ENCODE measurements around the gene SUPT16H.

DNA sequence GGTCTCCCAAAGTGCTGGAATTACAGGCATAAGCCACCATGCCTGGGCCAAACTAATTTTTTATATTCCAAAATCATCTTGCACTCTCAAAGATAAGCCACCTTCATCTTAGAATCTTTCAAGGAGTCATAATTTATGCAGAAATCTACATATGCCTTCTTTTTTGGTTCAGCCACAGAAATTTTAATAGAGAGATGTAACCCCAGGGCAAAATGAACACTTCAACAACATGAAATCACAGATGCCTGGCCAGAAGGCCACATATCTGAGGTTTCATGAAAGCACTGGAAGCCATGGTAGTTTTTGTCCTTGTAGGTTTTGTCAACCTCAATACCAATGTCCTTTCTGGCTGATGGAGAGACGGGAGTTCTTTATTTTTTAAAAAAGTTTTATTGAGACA lies 9.8 kb downstream of the SUPT16H start:
- no peak for TF ChIP-seq EZH2 (IDR thresholded peaks at IDR 0.05; ENCODE audit: borderline replicate concordance, control insufficient read depth, low read depth, low read length)
- TF ChIP-seq CHD4 (IDR thresholded peaks at IDR 0.05), result no peak
- no peak for TF ChIP-seq CTCF (IDR thresholded peaks at IDR 0.05 in 2 of 3, conservative IDR thresholded peaks at IDR 0.05 in 1 of 3; ENCODE audit: control insufficient read depth in 2 of 3, extremely low read depth in 1 of 3, insufficient read depth in 1 of 3, low read depth in 3 of 3, low read length in 3 of 3)
- no peak for TF ChIP-seq USF2 (IDR thresholded peaks at IDR 0.05; ENCODE audit: borderline replicate concordance, low read depth, low read length)
- no peak for TF ChIP-seq IKZF1 (conservative IDR thresholded peaks at IDR 0.05)
- TF ChIP-seq HCFC1 (IDR thresholded peaks at IDR 0.05; ENCODE audit: low read length), result no peak
- TF ChIP-seq POLR2AphosphoS5 (IDR thresholded peaks at IDR 0.05; ENCODE audit: low read length), result no peak
- TF ChIP-seq POLR2A (IDR thresholded peaks at IDR 0.05; ENCODE audit: low read depth, low read length), result no peak
- TF ChIP-seq MTA3 (IDR thresholded peaks at IDR 0.05; ENCODE audit: borderline replicate concordance, low read length), result no peak
- no peak for TF ChIP-seq BHLHE40 (IDR thresholded peaks at IDR 0.05; ENCODE audit: borderline replicate concordance in 1 of 2, low read depth in 2 of 2, low read length in 1 of 2)
- TF ChIP-seq TCF3 (IDR thresholded peaks at IDR 0.05; ENCODE audit: borderline replicate concordance, insufficient read depth, low read depth, low read length), result no peak
